Measurements from ENCODE around the gene C5orf58.
A peak's percentile ranks its signal among the peaks of the same experiment; 100 is the strongest.

Gene C5orf58, protein sequence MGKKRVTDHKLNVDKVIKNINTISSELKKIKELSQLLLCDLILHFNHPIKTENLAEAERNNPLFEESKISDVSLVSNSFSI

DNA sequence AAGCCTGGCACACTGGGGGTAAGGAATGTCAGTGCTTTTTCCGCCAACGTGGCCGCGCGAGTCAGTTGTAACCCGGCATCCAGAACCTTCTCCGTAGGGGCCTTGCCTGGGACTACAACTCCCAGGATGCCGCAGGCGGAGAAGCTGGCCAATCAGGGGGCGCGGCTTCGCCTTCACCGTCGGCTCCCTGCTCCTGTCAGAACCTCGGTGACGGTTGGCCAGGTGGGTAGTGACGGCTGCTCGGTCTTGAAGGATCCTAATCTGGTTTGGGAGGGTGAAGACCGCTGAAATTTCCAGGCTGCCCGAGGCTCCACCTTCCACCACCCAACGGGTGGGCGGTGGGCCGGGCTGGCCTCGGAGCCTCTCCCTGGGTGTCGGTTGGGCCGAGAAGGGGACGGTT, at the start of gene C5orf58:
Gene C5orf58 (plus strand): TSS at position 200 of the 400 bp plus-strand sequence. CDS start 1,992 bp downstream, outside the sequence.
- no peak within 1 kb of the TSS for H3K4me2 ChIP-seq (ENCODE audit: insufficient read depth, low read length)
- no peak within 1 kb of the TSS for H3K27ac ChIP-seq (ENCODE audit: low read length)
- H3K36me3 ChIP-seq (ENCODE audit: insufficient read depth, low read length), result no peaks in the 10 kb centered on the region
- DNase-seq (no peak), ATAC-seq (ENCODE audit: insufficient read depth, low read depth) (no peak)
- H3K9me3 ChIP-seq (ENCODE audit: insufficient read depth, low read length, severe bottlenecking), result no peaks in the 10 kb centered on the region
- H3K79me2 ChIP-seq (ENCODE audit: insufficient read depth, low read length), result no peaks in the 10 kb centered on the region
- H3K27me3 ChIP-seq (ENCODE audit: insufficient read depth, low read length, poor library complexity), result no peaks in the 10 kb centered on the region
- H3K9ac ChIP-seq (ENCODE audit: low read depth, low read length), result no peak within 1 kb of the TSS
- H3K4me3 ChIP-seq (ENCODE audit: low read depth in 1 of 2, low read length in 2 of 2), result no peak within 1 kb of the TSS
- no peaks in the 10 kb centered on the region for H4K20me1 ChIP-seq (ENCODE audit: insufficient read depth, low read length)
- H3K4me1 ChIP-seq (ENCODE audit: insufficient read depth, low read length), result no peaks in the 10 kb centered on the region
- H2AFZ ChIP-seq (ENCODE audit: low read depth, low read length), result no peak within 1 kb of the TSS
- TF ChIP-seq, protein P1, sequence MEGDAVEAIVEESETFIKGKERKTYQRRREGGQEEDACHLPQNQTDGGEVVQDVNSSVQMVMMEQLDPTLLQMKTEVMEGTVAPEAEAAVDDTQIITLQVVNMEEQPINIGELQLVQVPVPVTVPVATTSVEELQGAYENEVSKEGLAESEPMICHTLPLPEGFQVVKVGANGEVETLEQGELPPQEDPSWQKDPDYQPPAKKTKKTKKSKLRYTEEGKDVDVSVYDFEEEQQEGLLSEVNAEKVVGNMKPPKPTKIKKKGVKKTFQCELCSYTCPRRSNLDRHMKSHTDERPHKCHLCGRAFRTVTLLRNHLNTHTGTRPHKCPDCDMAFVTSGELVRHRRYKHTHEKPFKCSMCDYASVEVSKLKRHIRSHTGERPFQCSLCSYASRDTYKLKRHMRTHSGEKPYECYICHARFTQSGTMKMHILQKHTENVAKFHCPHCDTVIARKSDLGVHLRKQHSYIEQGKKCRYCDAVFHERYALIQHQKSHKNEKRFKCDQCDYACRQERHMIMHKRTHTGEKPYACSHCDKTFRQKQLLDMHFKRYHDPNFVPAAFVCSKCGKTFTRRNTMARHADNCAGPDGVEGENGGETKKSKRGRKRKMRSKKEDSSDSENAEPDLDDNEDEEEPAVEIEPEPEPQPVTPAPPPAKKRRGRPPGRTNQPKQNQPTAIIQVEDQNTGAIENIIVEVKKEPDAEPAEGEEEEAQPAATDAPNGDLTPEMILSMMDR (IDR thresholded peaks at IDR 0.05; ENCODE audit: borderline replicate concordance, extremely low read depth, low read length, poor library complexity, severe bottlenecking), result no peak
- no peak for TF ChIP-seq EZH2 (IDR thresholded peaks at IDR 0.05; ENCODE audit: borderline replicate concordance, low read depth, low read length, severe bottlenecking)

DNA sequence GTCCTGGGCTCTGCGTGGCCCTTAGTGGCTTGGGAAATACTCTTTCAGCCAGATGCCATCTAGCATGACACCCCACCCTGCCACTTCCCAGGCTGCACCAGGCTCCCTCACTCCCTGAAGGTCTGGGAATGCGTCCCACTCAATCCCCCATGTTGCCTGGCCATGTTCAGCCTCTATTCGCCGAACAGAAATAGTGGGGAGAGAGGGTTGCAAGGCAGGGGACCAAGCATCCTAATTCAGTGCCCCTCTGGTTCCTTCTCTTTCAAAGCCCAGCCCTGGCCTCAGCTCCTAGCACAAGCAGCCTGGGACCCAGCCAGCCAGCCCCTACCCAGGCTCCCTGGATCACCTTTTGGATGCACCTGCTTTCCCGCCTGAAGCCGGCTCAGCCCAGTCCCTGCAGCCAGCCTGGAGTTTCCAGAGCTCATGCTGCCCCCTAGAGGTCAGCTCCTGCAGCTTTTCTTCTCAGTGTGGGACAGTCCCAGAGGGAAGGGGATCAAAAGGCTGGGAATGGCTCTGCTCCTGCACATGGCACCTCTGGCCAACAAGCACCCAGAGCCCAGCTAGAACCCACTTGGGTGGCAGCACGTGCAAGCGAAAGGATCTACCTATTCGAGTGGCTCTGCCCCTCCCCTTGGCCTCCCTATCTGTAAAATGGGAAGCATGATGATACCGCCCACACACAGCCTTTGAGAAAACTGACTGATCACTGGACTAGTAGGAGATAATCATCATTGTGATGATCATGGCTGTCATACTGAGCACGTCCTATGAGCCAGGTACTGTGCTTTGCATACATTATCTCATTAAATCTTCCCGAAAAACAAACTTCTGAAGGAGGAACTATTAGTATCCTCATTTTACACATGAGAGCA, 48.7 kb upstream of the C5orf58 start:
- no peaks in the 10 kb centered on the region for H3K79me2 ChIP-seq (ENCODE audit: insufficient read depth, low read length)
- no peaks in the 10 kb centered on the region for H3K27me3 ChIP-seq (ENCODE audit: insufficient read depth, low read length, poor library complexity)
- ATAC-seq (ENCODE audit: insufficient read depth, low read depth) (peak; percentile 92), DNase-seq (peak; percentile 66)
- no peaks in the 10 kb centered on the region for H3K4me1 ChIP-seq (ENCODE audit: insufficient read depth, low read length)
- H3K27ac ChIP-seq (ENCODE audit: low read length), result no peak overlapping the region
- H3K4me2 ChIP-seq (ENCODE audit: insufficient read depth, low read length), result no peak overlapping the region
- no peaks in the 10 kb centered on the region for H3K36me3 ChIP-seq (ENCODE audit: insufficient read depth, low read length)
- H2AFZ ChIP-seq (ENCODE audit: low read depth, low read length), result peak overlapping the region; percentile 17; the same call in 1 of the 2 replicates
- no peak overlapping the region for H3K4me3 ChIP-seq (ENCODE audit: low read depth in 1 of 2, low read length in 2 of 2)
- H3K9ac ChIP-seq (ENCODE audit: low read depth, low read length), result no peak overlapping the region
- H4K20me1 ChIP-seq (ENCODE audit: insufficient read depth, low read length), result no peaks in the 10 kb centered on the region
- TF ChIP-seq EZH2 (IDR thresholded peaks at IDR 0.05; ENCODE audit: borderline replicate concordance, low read depth, low read length, severe bottlenecking), result no peak
- TF ChIP-seq, protein P1 (IDR thresholded peaks at IDR 0.05; ENCODE audit: borderline replicate concordance, extremely low read depth, low read length, poor library complexity, severe bottlenecking), result peak; percentile 91
- H3K9me3 ChIP-seq (ENCODE audit: insufficient read depth, low read length, severe bottlenecking), result no peaks in the 10 kb centered on the region

DNA sequence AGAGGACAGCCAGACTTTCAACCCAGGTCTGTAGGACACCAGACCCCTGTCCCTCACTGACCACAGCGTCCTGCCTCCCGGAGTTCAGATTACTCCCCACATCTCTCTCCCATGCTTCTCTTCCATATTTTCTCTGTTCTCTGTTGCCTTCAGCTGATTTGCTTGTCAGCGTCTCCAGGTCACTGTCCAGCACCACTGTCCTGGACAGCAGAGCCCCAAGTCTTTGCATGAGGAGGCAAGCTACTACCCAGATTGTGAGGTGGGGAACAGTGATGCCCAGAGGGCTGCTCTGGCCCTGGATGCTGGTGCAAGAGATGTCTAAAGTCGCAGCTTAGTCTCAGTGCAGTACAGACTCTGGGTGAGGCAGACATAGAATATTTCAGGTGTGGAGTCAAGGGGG, 48.0 kb upstream of the C5orf58 start:
- H3K27me3 ChIP-seq (ENCODE audit: insufficient read depth, low read length, poor library complexity), result no peaks in the 10 kb centered on the region
- no peak for ATAC-seq (ENCODE audit: insufficient read depth, low read depth)

More for the DNA sequence above, 48.0 kb upstream of the C5orf58 start:
- Histone ChIP-seq H3K27ac (ENCODE audit: low read length) (no peak overlapping the region), H2AFZ (ENCODE audit: low read depth, low read length) (no peak overlapping the region), H3K79me2 (ENCODE audit: insufficient read depth, low read length) (no peaks in the 10 kb centered on the region), H3K4me1 (ENCODE audit: insufficient read depth, low read length) (no peaks in the 10 kb centered on the region), H3K36me3 (ENCODE audit: insufficient read depth, low read length) (no peaks in the 10 kb centered on the region), H3K9me3 (ENCODE audit: insufficient read depth, low read length, severe bottlenecking) (no peaks in the 10 kb centered on the region), H3K4me3 (ENCODE audit: low read depth in 1 of 2, low read length in 2 of 2) (no peak overlapping the region), H4K20me1 (ENCODE audit: insufficient read depth, low read length) (no peaks in the 10 kb centered on the region), H3K9ac (ENCODE audit: low read depth, low read length) (no peak overlapping the region), H3K4me2 (ENCODE audit: insufficient read depth, low read length) (no peak overlapping the region)
- no peak for TF ChIP-seq EZH2 (IDR thresholded peaks at IDR 0.05; ENCODE audit: borderline replicate concordance, low read depth, low read length, severe bottlenecking)
- TF ChIP-seq, protein P1 (IDR thresholded peaks at IDR 0.05; ENCODE audit: borderline replicate concordance, extremely low read depth, low read length, poor library complexity, severe bottlenecking), result no peak
- no peak for DNase-seq
